ENCODE measurements around the gene MYRIP. TPM values are rescaled to one million over a fixed set of nuclear protein-coding genes. Genes with fewer than 3 reads are reported as not detected.
A peak's percentile ranks its signal among the peaks of the same experiment; 100 is the strongest.
"Not testable (repeated sequence)": the region's sequence is repeated elsewhere in the genome, so short reads cannot be mapped to it uniquely, and the experiment has no call there.

MYRIP gene
- polyA plus RNA-seq, 4 donors: 0.81 to 4.5 (median 2.5) TPM

DNA sequence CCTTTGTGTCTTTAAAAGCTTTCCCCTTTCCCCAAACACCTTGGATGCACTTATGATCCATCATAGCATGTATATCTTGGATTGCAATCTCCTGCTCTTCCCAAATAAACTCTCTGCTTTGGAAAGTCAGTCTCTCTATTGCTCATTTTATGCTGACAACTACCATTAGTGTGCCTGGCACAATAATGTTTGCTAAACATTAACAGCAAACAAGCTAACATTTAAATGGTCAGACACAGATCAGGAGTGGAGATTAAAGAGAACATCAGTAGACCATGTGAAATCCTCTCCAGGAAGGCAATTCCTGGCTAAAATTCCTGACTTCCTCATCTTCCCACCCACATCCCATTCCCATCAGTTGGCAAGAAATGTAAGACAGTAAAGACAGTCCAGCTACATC is 455.8 kb downstream of the MYRIP start:
- Histone ChIP-seq H3K4me3 (ENCODE audit: low read depth in 1 of 3, low read length in 3 of 3) (no peak overlapping the region), H3K27ac (ENCODE audit: low read depth in 1 of 3, low read length in 2 of 3) (no peak overlapping the region), H3K9me3 (ENCODE audit: control insufficient read depth in 2 of 2, insufficient read depth in 1 of 2, low read depth in 1 of 2, low read length in 1 of 2) (peaks cover 0 to 4% of the 10 kb centered on the region in 2 donors), H3K27me3 (ENCODE audit: control insufficient read depth in 3 of 3, insufficient read depth in 3 of 3, low read length in 3 of 3) (no peaks in the 10 kb centered on the region), H3K4me1 (ENCODE audit: control insufficient read depth in 3 of 3, insufficient read depth in 2 of 3, low read depth in 1 of 3, low read length in 2 of 3) (peaks cover 0 to 10% (median 0%) of the 10 kb centered on the region in 3 donors), H3K36me3 (ENCODE audit: control insufficient read depth in 3 of 3, insufficient read depth in 2 of 3, low read depth in 1 of 3, low read length in 3 of 3) (no peaks in the 10 kb centered on the region)
- FAIRE-seq (no peak), DNase-seq (peak in 1 of 2 donors; percentile 4)

DNA sequence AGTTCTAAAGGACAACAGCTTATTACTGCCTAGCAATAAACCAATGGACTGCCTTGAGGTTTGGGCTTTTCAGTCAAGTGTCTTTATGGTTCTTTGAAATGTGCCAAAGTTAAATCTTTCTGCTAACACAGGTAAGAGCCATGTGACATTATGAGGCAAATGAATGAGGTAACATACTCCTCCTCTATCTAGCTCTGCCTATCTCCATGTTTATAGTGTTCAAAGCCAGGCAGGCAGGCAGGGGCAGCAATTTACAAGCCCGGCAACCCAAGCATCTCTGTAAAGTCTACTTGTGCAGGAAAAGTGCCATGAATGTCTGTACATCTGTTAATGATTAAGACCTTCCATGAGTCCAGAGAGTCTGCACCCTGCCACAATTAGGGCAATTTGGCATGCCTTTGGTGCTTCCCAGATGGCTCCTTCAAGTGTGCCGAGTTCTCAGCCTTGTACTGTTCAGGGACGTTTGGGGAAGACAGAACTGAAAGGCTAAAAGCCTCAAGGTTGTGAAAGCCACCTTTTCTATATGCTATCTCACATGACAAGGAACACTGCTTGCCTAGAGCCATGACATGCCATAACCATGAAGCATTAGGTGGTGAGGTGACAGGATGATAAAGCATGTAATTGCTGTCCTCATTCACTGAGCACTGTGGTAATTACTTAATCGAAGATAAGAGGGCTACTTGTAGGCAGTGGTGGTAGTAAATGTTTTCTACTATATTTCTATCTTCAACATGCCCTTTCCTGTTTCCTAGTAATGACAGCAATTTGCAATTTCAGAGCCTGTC is 458.7 kb downstream of the MYRIP start:
- no peaks in the 10 kb centered on the region for H3K27me3 ChIP-seq (ENCODE audit: control insufficient read depth in 3 of 3, insufficient read depth in 3 of 3, low read length in 3 of 3)
- H3K27ac ChIP-seq (ENCODE audit: low read depth in 1 of 3, low read length in 2 of 3): peak overlapping the region in 1 of 3 donors; percentile 79
- 13 to 57% (median 33%) methylated on average over 4 of the region's 4 CpGs for WGBS, 3 donors
- FAIRE-seq (no peak), DNase-seq (peak; percentile 60 to 69)
- no peaks in the 10 kb centered on the region for H3K36me3 ChIP-seq (ENCODE audit: control insufficient read depth in 3 of 3, insufficient read depth in 2 of 3, low read depth in 1 of 3, low read length in 3 of 3)
- no peak overlapping the region for H3K4me3 ChIP-seq (ENCODE audit: low read depth in 1 of 3, low read length in 3 of 3)
- peaks cover 0 to 10% (median 0%) of the 10 kb centered on the region in 3 donors for H3K4me1 ChIP-seq (ENCODE audit: control insufficient read depth in 3 of 3, insufficient read depth in 2 of 3, low read depth in 1 of 3, low read length in 2 of 3)
- H3K9me3 ChIP-seq (ENCODE audit: control insufficient read depth in 2 of 2, insufficient read depth in 1 of 2, low read depth in 1 of 2, low read length in 1 of 2): peaks cover 0 to 4% of the 10 kb centered on the region in 2 donors

DNA sequence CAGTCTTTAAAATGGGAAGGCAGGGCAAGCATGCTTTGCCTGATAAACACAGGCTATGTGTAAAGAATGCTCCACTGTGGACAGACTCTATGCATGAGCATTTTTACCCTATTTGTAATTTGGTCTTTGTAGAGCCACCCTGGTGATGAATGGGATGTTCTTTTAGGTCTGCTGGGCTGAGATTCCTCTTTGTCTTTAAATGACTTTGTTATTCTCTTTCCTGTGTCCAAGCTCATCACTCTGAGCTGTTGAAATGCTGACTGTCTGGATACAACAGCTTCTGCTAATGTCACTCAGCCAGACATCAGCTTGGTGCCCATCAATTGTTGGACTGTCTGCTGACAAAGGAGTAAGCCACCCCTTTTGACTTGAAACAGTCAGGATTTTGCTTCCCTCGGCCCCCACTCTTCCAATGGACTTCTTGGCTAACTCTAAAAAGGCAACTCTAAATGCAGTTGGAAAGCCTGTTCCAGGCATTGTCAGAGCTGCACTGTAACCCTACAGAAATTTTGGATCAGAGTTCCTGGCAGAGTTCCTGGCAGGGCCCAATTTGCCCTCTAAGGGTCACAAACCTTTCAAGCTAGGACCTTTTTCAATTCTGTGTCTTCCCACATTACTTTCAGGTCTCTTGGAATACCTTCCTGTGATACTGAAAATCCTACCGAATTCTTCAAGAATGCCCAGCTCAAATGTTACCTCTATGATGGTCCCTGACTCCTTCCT is 459.6 kb downstream of the MYRIP start:
- DNase-seq (no peak), FAIRE-seq (no peak)
- peaks cover 0 to 10% (median 0%) of the 10 kb centered on the region in 3 donors for H3K4me1 ChIP-seq (ENCODE audit: control insufficient read depth in 3 of 3, insufficient read depth in 2 of 3, low read depth in 1 of 3, low read length in 2 of 3)
- H3K4me3 ChIP-seq (ENCODE audit: low read depth in 1 of 3, low read length in 3 of 3): no peak overlapping the region
- no peaks in the 10 kb centered on the region for H3K36me3 ChIP-seq (ENCODE audit: control insufficient read depth in 3 of 3, insufficient read depth in 2 of 3, low read depth in 1 of 3, low read length in 3 of 3)
- peaks cover 0 to 4% of the 10 kb centered on the region in 2 donors for H3K9me3 ChIP-seq (ENCODE audit: control insufficient read depth in 2 of 2, insufficient read depth in 1 of 2, low read depth in 1 of 2, low read length in 1 of 2)
- H3K27me3 ChIP-seq (ENCODE audit: control insufficient read depth in 3 of 3, insufficient read depth in 3 of 3, low read length in 3 of 3): no peaks in the 10 kb centered on the region
- 82 to 98% (median 96%) methylated on average over 2 of the region's 2 CpGs for WGBS, 3 donors
- H3K27ac ChIP-seq (ENCODE audit: low read depth in 1 of 3, low read length in 2 of 3): no peak overlapping the region

DNA sequence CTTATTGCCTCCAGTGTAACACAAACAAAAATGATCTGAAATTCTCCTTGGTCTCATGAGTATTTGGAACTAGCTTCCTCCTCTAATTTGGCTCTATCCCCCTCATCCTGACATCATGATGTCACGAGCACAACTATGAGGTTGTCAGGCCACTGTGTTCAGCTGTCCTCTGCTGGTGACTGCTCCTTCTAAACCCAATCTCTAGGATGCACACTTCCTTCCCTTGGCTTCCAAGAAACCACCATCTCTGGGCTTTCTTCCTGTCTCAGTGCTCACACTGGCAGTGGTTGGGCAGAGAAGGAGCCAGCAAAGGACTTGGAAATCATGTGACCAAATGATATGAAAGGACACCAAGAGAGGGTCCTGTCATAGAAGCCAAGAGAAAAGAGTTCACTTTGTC is 469.4 kb downstream of the MYRIP start:
- no peak overlapping the region for H3K4me3 ChIP-seq (ENCODE audit: low read depth in 1 of 3, low read length in 3 of 3)
- H3K9me3 ChIP-seq (ENCODE audit: control insufficient read depth in 2 of 2, insufficient read depth in 1 of 2, low read depth in 1 of 2, low read length in 1 of 2): no peaks in the 10 kb centered on the region
- 0 to 3% (median 0%) methylated on average over 1 of the region's 1 CpG for WGBS, 3 donors
- DNase-seq: no peak
- no peaks in the 10 kb centered on the region for H3K27me3 ChIP-seq (ENCODE audit: control insufficient read depth in 3 of 3, insufficient read depth in 3 of 3, low read length in 3 of 3)
- FAIRE-seq: no peak
- no peaks in the 10 kb centered on the region for H3K4me1 ChIP-seq (ENCODE audit: control insufficient read depth in 3 of 3, insufficient read depth in 2 of 3, low read depth in 1 of 3, low read length in 2 of 3)
- no peak overlapping the region for H3K27ac ChIP-seq (ENCODE audit: low read depth in 1 of 3, low read length in 2 of 3)
- no peaks in the 10 kb centered on the region for H3K36me3 ChIP-seq (ENCODE audit: control insufficient read depth in 3 of 3, insufficient read depth in 2 of 3, low read depth in 1 of 3, low read length in 3 of 3)

DNA sequence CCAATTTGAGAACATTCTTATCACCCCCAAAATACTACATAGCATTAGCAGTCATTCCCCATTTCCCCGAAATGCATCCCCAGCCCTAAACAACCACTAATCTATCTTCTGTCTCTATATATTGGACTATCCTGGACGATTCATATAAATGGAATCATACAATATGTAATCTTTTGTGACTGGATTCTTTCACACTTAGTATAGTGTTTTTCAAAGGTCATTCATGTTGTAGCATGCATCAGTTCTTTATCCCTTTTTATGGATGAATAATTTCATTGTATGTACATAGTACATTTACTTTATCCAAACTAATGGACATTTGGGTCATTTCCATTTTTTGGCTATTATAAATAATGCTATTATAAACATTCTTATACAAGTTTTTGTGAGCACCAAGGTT is 472.6 kb downstream of the MYRIP start:
- FAIRE-seq: no peak
- WGBS, 3 donors: 73 to 81% (median 79%) methylated on average over 2 of the region's 2 CpGs
- H3K4me3 ChIP-seq (ENCODE audit: low read depth in 1 of 3, low read length in 3 of 3): no peak overlapping the region

DNA sequence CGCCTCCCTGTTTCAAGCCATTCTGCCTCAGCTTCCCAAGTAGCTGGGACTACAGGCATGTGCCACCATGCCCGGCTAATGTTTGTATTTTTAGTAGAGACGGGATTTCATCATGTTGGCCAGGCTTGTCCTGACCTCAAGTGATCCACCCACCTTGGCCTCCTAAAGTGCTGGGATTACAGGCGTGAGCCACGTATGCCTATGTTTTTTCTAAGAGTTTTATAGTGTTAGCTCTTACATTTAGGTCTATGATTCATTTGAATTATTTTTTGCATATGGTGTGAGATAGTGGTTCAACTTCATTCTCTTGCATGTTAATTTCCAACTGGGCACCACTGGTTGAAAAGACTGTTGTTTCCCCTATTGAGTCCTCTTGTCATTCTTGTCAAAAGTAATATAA is 473.6 kb downstream of the MYRIP start:
- H3K27me3 ChIP-seq (ENCODE audit: control insufficient read depth in 3 of 3, insufficient read depth in 3 of 3, low read length in 3 of 3); H3K4me3 ChIP-seq (ENCODE audit: low read depth in 1 of 3, low read length in 3 of 3); H3K27ac ChIP-seq (ENCODE audit: low read depth in 1 of 3, low read length in 2 of 3); H3K9me3 ChIP-seq (ENCODE audit: control insufficient read depth in 2 of 2, insufficient read depth in 1 of 2, low read depth in 1 of 2, low read length in 1 of 2); DNase-seq; H3K36me3 ChIP-seq (ENCODE audit: control insufficient read depth in 3 of 3, insufficient read depth in 2 of 3, low read depth in 1 of 3, low read length in 3 of 3); H3K4me1 ChIP-seq (ENCODE audit: control insufficient read depth in 3 of 3, insufficient read depth in 2 of 3, low read depth in 1 of 3, low read length in 2 of 3); FAIRE-seq: not testable (repeated sequence)
- WGBS, 3 donors: 94 to 97% (median 95%) methylated on average over 5 of the region's 5 CpGs

More for the DNA sequence above, 472.6 kb downstream of the MYRIP start:
- Histone ChIP-seq H3K9me3 (ENCODE audit: control insufficient read depth in 2 of 2, insufficient read depth in 1 of 2, low read depth in 1 of 2, low read length in 1 of 2) (no peaks in the 10 kb centered on the region), H3K36me3 (ENCODE audit: control insufficient read depth in 3 of 3, insufficient read depth in 2 of 3, low read depth in 1 of 3, low read length in 3 of 3) (no peaks in the 10 kb centered on the region), H3K27ac (ENCODE audit: low read depth in 1 of 3, low read length in 2 of 3) (no peak overlapping the region), H3K27me3 (ENCODE audit: control insufficient read depth in 3 of 3, insufficient read depth in 3 of 3, low read length in 3 of 3) (no peaks in the 10 kb centered on the region), H3K4me1 (ENCODE audit: control insufficient read depth in 3 of 3, insufficient read depth in 2 of 3, low read depth in 1 of 3, low read length in 2 of 3) (no peaks in the 10 kb centered on the region)
- DNase-seq: no peak

DNA sequence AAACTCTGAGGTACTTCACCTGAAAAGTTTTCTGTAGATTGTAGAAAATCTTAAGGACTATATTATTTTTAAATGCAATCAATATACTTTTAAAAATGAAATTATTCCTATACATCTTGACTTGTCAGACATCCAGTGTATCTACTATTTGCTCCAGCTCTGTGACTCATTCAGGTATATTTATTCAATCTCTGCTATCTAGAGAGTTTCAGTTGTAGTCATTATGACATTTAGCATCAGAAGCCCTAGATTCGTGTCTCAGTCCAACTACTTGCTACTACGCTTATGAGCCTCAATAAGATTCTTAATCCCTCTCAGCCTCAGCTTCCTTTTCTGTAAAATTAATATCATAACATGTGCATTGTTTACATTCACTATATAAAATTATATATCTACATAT is 477.8 kb downstream of the MYRIP start:
- H3K4me3 ChIP-seq (ENCODE audit: low read depth in 1 of 3, low read length in 3 of 3): no peak overlapping the region
- H3K27me3 ChIP-seq (ENCODE audit: control insufficient read depth in 3 of 3, insufficient read depth in 3 of 3, low read length in 3 of 3): no peaks in the 10 kb centered on the region
- WGBS, 3 donors: 80 to 85% (median 81%) methylated on average over 2 of the region's 2 CpGs
- peaks cover 0 to 11% (median 0%) of the 10 kb centered on the region in 3 donors for H3K36me3 ChIP-seq (ENCODE audit: control insufficient read depth in 3 of 3, insufficient read depth in 2 of 3, low read depth in 1 of 3, low read length in 3 of 3)
- FAIRE-seq (no peak), DNase-seq (no peak)
- H3K4me1 ChIP-seq (ENCODE audit: control insufficient read depth in 3 of 3, insufficient read depth in 2 of 3, low read depth in 1 of 3, low read length in 2 of 3): no peaks in the 10 kb centered on the region
- H3K9me3 ChIP-seq (ENCODE audit: control insufficient read depth in 2 of 2, insufficient read depth in 1 of 2, low read depth in 1 of 2, low read length in 1 of 2): peaks cover 0 to 16% of the 10 kb centered on the region in 2 donors
- H3K27ac ChIP-seq (ENCODE audit: low read depth in 1 of 3, low read length in 2 of 3): no peak overlapping the region

DNA sequence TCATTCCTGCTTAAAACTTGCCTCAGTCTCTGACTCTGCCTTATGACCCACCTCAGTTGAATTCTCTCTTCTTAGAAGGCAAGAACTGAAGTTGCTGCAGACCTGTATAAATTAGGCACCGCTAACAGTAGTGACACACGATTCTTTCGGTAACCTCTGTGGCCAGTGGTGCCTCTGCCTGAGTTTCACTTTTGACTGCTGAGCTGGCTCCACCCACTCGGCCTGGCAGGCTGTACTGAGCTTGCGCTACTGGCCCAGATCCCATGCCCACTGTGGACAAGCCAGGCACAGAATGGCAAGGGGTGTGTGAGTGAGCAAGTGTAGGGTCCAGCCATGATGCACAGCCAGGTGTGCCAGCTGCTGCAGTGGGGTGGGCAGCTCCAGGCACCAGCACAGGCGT is 481.0 kb downstream of the MYRIP start:
- DNase-seq: peak in 1 of 2 donors; percentile 30
- H3K36me3 ChIP-seq (ENCODE audit: control insufficient read depth in 3 of 3, insufficient read depth in 2 of 3, low read depth in 1 of 3, low read length in 3 of 3): peaks cover 0 to 11% (median 0%) of the 10 kb centered on the region in 3 donors
- no peak for FAIRE-seq
- H3K27me3 ChIP-seq (ENCODE audit: control insufficient read depth in 3 of 3, insufficient read depth in 3 of 3, low read length in 3 of 3): no peaks in the 10 kb centered on the region
- no peak overlapping the region for H3K27ac ChIP-seq (ENCODE audit: low read depth in 1 of 3, low read length in 2 of 3)
- H3K9me3 ChIP-seq (ENCODE audit: control insufficient read depth in 2 of 2, insufficient read depth in 1 of 2, low read depth in 1 of 2, low read length in 1 of 2): peaks cover 0 to 16% of the 10 kb centered on the region in 2 donors
- no peak overlapping the region for H3K4me3 ChIP-seq (ENCODE audit: low read depth in 1 of 3, low read length in 3 of 3)
- H3K4me1 ChIP-seq (ENCODE audit: control insufficient read depth in 3 of 3, insufficient read depth in 2 of 3, low read depth in 1 of 3, low read length in 2 of 3): no peaks in the 10 kb centered on the region
- 83 to 88% (median 87%) methylated on average over 6 of the region's 6 CpGs for WGBS, 3 donors
